Stimulated activated CD4-positive, alpha-beta T cell treated with anti-CD3 and anti-CD28 coated beads, Interleukin-1b, Interleukin-23, amount 100 ng/mL, for 24 hours (primary cell): ENCODE measurements around the gene KLHL8.
"Not testable (repeated sequence)": the region's sequence is repeated elsewhere in the genome, so short reads cannot be mapped to it uniquely, and the experiment has no call there.

Experiments used
- DNase-seq, 4 experiments: peaks; one replicate each; pipeline ENCODE4 v3.0.0-alpha.2; 2020; ENCODE audit warnings: low read depth in 4 of 4, low spot score in 1 of 4

The KLHL8 gene

DNA sequence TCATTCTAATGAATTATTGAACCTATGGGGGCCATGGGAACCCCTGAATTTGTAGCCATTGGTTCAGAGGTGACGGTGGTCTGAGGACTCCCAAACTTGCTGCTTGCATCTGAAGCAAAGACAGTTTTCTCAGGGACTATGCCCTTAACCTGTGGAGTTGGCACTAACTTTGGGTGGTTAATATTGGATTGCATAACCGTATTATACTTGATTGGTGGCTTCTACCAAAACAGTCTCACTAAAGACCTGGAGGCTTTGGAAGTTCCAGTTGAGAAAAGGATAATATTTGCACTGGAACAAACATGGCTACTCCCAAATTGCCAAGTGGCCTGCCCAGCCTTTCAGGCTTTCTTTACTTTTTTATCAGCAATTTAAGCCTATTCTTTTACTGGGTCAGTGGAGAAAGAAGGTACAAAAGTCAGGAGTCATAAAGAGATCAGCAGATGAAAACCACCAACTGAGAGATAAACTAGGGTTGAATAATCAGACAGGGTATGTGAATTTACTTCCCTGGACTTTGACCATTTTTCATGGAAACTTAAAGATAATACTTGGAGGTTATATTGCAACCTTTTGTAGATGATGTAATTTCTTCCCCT is 7.9 kb upstream of the KLHL8 start:
- no peak for DNase-seq

DNA sequence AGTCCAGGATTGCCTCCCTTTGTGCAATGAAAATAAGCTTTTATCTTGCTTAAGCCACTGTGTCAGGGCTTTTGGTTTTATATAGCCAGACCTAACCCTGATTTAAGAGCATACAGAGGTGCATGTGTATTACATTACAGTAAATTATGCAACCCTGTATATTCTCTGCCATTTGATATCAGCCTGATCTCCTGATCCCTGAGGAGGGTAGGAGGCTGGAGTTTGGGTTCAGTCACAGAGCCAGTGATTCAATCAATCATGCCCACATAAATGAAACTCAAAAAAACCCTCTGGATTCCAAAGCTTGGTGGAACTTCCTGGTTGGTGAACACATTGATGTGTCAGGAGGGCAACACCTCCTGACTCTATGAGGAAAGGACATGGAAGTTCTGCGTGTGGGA is 7.3 kb upstream of the KLHL8 start:
- no peak for DNase-seq

DNA sequence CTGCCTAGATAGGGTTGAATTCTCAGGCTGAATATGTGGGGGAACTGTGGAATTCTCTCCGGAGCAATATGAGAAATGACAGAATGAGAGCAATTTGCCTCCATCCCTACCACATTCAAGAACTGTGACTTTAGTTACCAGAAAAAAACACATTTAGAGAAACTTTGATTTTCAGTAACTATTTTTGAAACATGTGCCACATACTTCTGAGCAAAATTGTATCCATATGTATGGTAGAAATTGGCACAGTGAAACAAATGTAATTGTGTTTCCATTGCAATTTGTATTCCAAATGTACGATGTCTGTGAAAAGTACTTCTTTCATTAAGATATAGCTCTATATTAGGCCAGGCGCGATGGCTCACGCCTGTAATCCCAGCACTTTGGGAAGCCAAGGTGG is 5.5 kb upstream of the KLHL8 start:
- DNase-seq = no peak

DNA sequence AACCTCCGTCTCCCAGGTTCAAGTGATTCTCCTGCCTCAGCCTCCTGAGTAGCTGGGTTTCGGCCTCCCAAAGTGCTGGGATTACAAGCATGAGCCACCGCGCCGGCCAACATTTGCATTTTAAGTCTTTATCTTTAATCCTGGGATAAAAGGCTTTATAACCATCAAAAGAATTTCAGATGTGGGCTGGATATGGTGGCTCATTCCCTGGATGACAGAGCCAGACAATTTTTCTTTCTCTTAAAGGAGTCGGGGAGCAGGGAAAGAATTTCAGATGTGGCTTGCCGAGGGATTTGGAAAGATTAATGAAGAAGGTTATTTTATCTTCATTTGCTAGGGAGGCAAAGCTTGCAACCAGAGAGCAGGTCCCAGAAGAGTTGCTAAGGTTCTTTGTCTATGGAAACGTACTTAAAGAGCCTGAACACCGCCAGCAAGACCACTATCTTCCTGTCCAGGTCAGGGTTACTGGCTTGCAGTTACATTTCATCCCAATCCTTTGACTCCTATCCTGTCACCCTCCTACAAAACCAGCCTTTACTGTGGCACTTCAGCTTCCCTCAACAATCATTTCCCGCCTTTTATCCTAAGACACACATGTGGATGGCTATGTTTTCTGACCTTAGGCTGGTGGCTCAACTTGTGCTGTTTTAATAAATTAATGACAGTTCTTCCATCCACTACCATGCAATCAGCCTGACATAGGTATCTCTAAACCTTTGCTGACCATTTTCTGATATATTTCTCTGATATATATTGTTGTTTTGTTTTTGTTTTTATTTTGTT is 3.9 kb upstream of the KLHL8 start:
- DNase-seq = no peak

DNA sequence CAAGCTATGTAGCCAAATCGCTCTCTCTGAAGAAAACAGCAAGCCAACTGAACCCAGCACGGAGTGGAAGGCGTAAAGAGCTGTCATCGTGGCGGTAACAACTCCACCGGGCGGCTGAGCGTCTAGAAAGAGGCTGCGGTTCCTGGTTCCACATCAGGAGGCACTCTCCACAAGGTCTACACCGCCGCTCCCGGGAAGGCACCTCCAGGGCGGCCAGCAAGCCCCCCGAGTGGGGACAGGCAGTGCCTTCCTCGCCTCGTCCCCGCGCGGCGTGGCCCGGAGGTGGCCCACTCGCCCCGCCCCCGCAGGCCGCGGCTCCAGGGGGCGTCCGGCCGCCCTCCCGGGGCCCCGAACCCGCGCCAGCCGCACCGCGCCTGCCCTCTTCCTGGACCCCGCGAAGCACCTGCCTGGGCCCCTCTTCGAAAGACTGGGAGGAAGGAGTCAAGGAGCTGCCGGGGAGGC is 755 bp downstream of the KLHL8 start:
- DNase-seq = peak in 3 of 4 experiments; percentile 5 to 38 (median 28)

DNA sequence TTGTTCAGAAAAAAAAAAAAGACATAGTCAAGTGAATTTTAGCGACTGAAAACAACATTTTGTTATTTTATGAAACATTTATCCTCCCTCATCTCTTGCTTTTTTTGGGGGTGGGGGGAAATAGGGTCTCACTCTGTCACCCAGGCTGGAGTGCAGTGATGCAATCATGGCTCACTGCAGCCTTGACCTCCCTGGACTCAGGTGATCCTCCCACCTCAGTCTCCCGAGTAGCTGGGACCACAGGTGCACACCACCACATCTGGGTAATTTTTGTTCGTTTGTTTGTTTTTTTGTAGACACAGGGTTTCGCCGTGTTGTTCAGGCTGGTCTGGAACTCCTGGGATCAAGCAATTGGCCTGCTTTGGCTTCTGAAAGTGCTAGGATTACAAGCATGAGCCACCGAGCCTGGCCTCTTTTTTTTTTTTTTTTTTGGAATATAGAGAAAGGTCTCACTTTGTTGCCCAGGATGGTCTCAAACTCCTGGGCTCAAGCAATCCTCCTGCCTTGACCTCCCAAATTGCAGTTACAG is 3.1 kb downstream of the KLHL8 start:
- DNase-seq = not testable (repeated sequence)

DNA sequence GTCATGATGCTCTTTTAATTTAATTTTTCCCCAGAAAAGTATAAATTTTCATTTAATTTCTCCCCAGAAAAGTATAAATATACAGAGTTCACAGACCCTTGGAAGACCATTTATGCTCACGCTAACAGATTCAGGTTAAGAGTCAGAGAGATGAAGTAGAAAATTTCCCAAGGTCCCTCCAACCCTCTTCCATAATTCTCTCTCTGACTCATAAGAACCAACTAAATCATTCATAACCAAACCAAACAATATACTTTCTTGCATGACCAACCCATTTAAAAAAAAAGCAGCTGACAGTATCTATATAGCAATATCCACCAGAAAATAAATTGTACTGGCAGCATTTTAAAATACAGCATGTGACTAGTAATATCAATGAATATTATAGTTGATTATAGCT is 3.9 kb downstream of the KLHL8 start:
- DNase-seq = no peak

DNA sequence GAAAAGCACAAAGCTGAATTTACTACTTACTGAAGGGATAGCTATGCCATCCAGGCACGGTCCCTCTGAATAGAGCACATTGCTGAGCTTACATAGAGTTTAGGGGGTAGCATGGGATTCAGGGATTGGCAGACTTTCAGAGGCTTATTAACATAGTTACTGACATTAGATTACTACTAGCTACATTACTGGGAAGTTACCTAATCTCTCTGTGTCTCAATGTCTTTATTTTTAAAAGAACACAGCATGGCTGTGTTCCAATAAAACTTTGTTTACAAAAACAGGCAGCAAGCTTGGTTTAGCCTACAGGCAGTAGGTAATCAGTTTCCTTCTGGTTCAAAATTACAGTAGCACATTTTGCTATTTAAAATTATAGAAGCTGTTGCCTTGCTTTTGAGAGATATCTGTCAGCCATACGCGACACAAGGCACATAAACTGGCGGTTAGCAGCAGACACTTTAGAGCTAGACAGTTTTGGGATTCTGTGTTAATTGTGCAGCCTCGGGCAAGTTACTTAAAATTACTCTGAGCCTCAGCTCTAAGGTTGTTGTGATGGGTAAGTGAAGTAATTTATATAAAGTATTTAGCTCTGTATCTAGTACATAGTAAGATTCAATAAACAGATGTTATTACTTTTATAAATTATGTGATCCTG is 6.9 kb downstream of the KLHL8 start:
- DNase-seq = no peak

DNA sequence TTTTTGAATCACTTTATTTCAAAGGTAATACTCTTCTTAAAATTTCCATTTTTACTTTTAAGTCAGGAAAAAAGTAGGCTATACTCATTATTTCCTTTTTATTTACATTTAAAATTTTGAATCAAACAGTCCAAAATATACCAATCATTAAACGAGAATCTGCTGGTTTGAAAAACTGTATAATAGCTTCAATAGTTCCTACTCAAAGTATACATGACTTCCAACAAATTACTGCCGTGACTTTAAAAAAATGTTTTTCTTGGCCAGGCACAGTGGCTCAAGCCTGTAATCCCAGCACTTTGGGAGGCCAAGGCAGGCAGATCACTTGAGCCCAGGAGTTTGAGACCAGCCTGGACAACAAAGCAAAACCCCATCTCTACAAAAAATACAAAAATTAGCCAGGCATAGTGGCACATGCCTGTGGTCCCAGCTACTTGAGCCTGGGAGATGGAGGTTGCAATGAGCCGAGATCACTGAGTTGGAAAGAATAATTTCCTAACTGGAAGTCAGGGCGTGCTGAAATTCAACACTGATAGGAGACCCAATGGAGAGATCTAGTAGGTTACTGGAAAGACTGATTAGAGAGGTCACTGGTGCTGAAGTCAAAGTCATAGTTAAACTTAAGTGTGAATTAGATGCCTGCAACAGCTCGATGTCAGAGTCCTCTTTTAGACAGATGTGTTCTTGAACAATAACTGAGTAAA is 9.0 kb downstream of the KLHL8 start:
- no peak for DNase-seq

DNA sequence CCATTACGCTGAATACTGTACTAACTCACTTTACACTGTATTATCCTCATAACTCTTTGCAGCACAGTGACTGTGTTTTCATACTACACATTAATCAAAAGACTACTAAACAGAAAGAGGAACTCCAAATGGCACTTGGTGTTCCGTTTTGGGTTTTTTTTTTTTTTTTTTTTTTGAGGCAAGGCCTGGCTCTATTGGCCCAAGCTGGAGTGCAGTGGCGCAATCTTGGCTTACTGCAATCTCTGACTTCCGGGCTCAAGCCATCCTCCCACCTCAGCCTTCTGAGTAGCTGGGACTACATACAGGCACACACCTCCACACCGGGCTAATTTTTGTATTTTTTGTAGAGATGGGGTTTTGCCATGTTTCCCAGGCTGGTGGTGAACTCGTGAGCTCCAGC is 10.7 kb downstream of the KLHL8 start:
- DNase-seq = no peak

DNA sequence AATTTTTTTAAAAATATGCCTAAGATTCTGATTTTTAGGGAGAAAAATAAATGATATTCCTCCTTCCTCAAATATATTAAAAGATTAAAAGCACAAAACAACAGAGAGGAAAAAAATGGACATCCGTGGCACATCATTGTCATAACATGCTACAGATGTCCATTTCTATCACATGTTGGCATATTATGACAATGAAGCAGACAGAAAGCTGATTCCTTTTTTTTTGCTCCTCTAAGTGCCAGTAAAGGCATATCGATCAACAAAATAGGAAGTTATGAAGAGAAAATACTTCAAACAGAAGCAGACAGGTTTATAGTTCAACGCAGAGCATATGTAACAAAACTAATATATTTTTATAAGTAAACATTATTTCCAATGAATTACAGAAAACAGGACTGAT is 11.2 kb downstream of the KLHL8 start:
- DNase-seq = no peak

DNA sequence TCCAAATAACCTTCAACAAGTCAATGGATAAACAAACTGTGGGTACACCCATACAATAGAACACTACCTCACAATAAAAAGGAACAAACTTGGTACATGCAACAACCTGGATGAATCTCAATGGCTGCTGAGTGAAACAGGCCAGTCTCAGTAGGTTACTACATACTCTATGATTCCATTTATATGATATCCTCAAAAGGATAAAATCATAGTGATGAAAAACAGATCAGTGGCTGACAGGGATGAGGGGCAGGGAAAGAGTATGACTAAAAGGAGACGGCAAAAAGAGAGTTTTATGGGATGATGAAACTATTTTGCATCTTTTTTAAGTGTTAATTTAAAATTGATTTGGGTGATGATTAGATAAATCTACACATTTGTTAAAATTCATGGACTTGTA is 15.9 kb downstream of the KLHL8 start:
- DNase-seq = no peak

DNA sequence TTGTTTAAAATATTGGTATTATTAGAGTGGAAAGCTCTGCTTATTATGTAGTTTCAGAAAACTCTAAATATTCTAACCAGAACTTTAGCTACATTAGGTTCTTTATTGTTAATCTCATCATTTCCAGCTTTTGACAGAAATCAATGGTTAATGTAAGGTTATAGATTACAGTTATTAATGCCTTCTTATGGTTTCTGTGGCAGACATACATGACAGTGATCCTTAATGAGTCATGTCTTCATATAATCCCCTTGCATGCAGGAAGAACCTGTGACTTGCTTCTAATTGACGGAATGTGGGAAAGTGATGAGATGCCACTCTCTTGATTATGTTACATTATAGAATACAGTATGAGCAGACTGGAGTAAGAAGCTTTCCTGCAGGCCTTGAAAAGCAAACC is 23.5 kb downstream of the KLHL8 start:
- DNase-seq = no peak

DNA sequence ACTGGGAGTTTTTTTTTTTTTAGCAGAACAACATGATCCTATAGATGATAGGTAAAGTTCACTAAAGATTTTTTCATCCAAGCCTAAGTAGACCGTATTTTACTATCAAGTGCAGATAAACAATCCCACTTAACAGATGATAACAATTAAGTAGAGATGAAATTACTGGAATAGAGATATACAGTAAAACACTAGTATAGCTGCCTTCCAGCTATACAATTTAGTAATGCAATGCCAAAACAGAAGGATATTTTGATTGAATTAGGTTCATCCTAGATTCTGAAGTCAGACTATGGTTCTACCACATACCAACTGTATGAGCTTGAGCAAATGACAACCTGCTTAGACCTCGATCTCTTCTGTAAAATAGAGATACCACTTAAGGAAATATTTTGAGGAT is 24.3 kb downstream of the KLHL8 start:
- no peak for DNase-seq

DNA sequence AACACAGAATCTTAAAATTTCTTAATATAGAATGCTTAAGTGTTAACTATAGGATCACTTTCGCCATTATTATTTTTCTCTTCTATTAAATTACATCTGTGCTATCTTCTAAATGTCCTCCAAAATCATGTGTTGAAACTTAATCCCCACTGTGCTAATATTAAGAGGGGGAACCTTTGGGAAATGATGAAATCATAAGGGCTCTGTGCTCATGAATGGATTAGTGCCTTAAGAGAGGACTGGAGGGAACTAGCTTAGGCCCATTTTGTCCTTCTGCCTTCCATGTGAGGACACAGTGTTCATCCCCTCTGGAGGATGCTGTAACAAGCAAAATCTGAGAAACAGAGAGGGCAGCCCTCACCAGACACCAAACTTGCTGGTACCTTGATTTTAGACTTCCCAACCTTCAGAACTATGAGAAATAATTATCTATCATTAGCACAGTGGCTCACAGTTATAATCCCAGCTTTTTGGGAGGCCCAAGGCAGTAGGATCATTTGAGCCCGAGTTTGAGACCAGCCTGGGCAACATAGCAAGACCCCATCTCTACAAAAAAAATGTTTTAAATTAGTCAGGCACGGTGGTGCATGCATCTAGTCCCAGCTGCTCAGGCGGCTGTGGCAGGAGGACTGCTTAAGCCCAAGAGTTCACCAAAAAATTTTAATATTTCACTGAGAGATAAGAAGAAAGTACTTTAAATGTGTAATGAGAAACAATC is 26.3 kb downstream of the KLHL8 start:
- no peak for DNase-seq

DNA sequence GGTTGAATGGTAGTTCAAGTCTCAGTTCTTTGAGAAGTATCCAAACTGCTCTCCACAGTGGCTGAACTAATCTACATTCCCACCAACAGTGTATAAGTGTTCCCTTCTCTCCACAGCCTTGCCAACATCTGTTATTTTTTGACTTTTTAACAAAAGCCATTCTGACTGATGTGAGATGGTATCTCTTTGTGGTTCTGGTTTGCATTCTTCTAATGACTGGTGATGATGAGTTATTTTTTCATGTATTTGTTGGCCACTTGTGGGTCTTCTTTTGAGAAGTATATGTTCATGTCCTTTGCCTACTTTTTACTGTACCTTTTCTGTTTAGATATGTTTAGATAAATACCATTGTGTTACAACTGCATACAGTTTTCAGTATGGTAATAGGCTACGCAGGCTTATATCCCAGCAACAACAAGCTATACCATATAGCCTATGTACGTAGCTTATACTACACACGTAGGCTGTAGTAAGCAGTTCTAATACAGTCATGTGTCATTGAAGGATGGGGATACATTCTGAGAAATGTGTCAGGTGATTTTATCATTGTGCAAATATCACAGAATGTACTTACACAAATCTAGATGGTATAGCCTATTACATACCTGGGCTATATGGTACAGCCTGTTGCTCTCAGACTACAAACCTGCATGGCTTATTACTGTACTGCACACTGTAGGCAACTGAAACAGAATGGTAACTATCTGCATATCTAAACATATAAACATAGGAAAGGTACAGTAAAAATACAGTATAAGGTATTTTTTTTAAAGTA is 28.1 kb downstream of the KLHL8 start:
- DNase-seq = no peak

DNA sequence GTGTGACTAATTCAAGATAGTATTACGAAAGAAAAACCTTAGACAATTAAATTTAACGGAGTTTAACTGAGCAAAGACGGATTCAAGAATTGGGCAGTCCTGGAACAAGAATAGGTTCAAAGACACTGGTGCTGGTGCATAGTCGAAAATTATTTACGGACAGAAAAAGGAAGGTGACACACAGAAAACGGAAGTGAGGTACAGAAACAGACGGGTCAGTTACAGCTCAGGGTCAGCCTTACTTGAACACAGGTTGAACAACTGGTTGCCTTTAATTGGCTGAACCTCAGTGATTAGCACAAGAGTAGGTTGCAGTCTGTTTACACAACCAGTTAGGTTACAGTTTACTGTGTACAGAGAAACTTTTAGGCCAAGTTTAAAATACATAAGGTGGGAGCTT is 31.5 kb downstream of the KLHL8 start:
- DNase-seq = no peak

DNA sequence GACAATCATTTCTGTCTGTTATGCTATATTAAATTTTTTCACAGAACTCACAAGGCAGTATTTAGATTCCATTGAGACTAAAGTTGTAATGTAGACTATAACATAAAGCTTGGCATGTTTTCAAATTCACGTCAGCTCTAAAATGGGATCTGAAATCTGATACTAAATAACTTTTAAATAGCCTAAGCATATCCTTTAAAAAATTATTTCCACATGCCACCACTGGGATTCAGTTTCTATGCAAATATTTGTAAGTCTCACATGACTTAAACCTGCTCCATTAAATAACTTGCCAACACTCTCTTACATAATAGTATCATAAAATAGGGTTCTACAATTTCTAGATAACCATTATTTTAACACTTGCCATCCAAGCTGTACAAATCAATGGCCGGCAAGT is 32.4 kb downstream of the KLHL8 start:
- no peak for DNase-seq

DNA sequence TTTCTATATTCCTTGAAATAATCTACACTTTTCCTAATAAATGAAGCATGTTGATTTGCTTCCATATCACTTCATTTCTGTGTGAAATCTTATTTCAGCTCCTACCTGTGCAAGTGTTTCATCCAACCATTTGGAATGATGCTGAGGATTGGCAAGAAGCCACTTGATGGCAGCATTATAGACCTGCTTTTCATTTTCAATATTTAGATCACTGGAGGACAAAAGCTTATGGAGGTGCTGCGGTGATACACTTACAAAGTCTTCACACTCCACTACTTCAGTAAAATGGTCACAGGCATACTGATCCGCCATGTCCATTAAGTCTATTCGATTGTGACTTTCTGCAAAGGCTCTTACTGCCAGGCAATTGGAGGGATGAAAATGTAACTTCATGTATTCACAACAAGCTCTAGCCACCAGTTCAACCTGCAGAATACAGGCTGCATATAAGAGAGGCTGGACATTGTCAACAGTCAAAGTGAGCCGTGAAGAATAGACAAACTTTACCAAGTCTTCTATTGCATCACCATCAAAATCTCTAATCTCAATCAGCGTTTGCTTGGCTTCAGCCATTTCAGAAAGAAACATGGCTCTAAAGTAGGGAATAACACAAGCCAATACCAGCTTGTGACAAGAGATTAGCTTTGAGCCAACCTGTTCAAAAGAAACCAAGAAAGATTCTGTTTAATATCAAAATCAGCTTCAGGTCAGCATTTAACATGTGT is 35.1 kb downstream of the KLHL8 start:
- DNase-seq = no peak

DNA sequence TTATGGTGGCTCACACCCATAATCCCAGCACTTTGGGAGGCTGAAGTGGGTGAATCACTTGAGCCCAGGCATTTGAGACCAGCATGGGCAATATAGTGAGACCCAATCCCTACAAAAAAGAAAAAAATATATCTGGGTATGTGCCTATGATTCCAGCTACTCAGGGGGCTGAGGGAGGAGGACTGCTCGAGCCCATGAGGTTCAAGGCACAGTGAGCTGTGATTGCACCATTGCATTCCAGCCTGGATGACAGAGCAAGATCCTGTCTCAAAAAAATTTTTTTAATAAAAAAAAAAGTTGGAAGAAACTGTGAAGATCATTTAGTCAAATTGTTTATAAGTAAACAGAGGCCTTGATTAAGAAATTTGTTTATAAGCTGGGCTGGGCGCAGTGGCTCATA is 39.7 kb downstream of the KLHL8 start:
- no peak for DNase-seq
